GM19438 (cell line): ENCODE results near the gene MYH15.

Experiments used
- ATAC-seq: cut with Tn5 transposase; IDR thresholded peaks from one replicate; pipeline ENCODE4 v1.9.1; 2021; ENCODE audit warnings: low read depth; ENCODE audit not compliant: unreplicated experiment

MYH15 gene

DNA sequence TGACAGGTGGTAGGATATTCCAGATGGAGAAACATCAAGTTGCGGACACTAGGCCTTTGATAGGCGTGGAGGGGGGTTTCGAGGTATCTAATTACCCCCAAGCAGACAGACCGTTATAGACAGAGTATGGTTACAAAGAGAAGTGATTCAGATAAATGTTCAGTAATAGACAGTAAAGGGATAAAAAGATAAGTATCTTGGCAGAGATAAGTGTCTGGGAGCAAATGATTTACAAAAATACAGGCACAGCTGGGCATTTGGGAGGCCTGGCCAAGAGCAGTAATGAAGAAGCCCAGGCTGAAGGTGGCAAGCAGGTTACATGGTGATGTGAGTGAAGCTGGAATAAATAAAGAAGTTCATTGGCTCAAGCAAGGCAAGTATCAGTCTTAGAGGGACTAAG lies 659 bp upstream of the MYH15 start:
- ATAC-seq = no peak

DNA sequence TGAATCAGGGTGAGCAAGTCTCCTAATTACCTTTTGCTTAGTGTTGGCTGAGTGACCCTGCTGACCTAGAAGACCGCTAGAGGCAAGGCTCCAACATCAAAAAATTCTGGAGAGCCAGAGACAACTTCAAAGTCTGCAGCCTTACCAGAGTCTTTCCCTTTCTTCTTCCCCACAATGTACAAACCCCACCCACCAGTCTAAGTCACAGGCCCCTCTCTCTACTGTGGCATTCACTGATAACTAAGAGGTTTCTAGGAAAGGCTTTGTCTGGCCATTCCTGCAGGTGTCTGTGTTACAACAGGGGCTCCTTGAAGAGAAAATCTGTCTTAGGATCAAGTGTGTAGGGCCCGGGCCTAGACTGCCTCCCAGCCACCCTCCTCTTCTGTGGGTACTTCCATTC lies 525 bp downstream of the MYH15 start:
- ATAC-seq = no peak

DNA sequence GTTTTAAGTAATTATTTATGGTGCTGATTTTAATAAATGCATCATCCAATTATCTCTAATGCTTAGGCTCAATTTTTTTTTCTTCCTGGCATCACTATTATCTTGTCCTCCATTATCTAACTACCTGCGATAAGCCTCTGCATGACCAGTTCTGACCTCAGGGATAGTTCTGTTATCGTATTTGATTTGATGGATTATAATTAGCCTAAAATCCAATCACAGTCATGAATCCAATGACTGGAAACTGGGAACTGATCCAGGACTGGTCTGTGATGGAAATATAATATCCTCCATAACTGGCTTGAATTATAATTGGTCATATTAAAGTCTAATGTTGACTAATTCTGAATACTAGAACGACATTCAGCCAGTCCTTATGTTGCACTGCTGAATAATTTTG lies 1.1 kb downstream of the MYH15 start:
- no peak for ATAC-seq

GRCh38 chr3:108507902-108508301 lies 2.5 kb downstream of the MYH15 start:
- no peak for ATAC-seq

GRCh38 chr3:108505811-108506210 lies 4.6 kb downstream of the MYH15 start:
- ATAC-seq = no peak

DNA sequence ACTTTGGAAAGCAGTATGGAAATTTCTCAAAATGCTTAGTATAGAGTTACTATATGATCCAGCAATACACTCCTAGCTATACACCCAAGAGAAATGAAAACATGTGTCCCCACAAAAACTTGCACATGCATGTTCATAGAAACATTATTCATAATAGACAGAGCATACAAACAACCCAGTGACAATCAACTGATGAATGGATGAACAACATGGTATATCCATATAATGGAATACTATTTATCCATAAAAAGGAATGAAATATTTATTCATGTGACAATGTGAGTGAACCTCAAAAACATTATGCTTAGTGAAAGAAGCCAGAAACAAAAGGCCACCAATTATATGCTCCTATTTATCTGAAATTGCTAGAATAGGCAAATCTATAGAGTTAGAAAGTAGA lies 6.7 kb downstream of the MYH15 start:
- no peak for ATAC-seq

DNA sequence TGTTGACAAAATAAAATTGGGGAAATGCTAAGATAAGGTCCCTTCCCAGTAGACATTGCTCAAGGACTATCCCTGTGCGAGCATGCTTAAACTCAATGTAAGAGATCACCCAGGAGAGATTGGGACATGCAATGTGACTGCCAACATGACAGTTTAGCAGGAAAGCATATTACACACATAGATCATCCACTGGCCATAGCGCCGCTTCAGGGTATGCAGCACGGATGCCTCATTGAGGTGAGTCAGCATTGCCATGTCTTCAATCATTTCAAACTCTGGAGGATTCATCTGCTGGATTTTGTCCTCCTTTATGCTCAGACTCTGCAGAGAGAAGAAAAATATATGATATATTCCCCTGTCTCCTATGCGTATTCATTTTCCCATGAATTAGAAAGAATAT lies 8.9 kb downstream of the MYH15 start:
- no peak for ATAC-seq

GRCh38 chr3:108500728-108501127 lies 9.7 kb downstream of the MYH15 start:
- no peak for ATAC-seq

DNA sequence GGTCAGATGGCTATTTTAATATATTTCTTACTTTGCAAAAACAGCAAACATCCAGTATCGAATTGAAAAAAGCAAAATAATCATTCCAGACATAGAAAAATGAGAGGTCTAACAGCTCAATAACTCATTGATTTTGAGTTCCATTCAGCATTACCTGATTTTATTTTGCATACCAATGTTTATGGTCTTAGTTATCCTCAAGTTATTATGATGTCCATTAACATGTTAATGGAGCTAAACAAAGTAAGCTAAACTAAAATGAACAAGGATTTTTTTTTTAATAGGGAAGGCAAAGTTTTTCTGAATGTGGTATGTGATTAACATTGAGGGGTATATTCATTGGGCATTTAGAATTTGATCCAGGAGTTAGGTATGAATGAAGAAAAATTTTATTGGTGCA lies 13.1 kb downstream of the MYH15 start:
- no peak for ATAC-seq

GRCh38 chr3:108495717-108496116 lies 14.7 kb downstream of the MYH15 start:
- ATAC-seq = no peak

- no peak for ATAC-seq
Measured at GRCh38 chr3:108494906-108495531, 15.4 kb downstream of the MYH15 start.

- ATAC-seq = no peak
Measured at GRCh38 chr3:108493862-108494261, 16.5 kb downstream of the MYH15 start.

DNA sequence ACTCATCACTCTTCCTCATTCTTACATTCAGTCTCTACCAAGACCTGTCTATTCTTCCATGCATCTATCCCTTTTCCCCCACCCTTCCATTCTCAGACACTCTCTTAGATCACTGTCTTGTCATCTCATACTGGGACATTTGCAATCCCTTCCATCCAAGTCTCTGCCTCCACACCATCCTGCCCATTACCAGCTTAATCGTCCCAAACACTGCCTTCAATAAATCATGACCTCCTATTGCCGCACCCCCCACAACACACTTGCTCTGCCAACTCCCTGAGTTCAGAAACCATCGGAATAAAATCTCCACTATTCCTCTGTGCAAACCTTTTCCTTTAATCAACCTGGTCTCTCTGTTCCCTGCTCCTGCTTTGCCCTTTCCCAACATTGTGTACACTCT lies 18.9 kb downstream of the MYH15 start:
- no peak for ATAC-seq

DNA sequence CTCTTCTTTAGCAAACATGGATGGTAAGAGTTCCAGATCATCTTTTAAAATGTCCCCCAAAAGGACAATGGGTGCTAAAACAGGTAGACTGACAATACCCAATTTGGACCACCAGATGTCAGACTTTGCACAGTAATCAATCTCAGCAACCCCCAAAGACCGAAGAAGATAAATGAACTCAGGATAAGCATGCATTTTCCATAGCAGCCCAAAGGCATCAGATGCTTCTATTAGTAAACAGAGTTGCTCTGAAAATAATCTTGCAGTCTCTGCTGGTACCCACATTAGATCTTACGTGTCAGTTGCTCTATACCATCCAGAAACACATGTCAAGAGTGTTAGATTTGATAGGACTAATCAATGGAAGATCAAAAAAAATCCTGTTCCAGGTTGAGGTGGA lies 20.6 kb downstream of the MYH15 start:
- ATAC-seq = no peak

GRCh38 chr3:108488631-108489030 lies 21.8 kb downstream of the MYH15 start:
- ATAC-seq = no peak

GRCh38 chr3:108487439-108487838 lies 23.0 kb downstream of the MYH15 start:
- ATAC-seq = no peak

GRCh38 chr3:108486941-108487340 lies 23.5 kb downstream of the MYH15 start:
- ATAC-seq = no peak

- no peak for ATAC-seq
Measured at GRCh38 chr3:108486338-108486737, 24.1 kb downstream of the MYH15 start.

GRCh38 chr3:108485146-108485545 lies 25.2 kb downstream of the MYH15 start:
- ATAC-seq = no peak

- ATAC-seq = no peak
Measured at GRCh38 chr3:108479224-108479623, 31.2 kb downstream of the MYH15 start.

DNA sequence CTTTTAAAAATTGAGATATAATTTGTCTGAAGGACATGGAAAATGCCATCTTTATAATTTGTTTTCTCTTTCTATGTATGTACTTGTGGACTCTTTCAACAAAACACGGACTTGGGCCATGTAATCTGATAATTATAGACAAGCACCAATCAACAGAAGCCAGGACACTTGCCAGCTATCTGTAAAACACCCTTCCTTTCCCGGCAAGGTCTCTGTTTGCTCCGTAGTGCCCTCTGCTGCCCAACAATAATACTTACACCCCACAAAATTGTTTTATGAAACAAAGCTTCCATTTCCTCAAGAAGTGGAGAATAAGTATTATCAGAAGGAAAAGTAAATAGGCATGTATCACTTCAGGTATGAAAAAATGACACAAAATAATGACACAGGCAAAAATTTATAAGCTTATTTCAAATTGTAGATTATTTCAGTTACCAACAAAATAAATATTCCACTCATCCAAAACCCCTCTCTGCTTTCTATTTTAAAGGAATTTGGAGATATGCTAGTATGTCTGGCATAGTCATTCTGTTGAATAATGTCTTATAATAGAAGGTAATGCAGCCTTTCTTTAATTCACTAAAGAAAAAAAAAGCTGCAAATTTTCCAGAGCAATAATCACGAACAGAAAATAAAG lies 32.8 kb downstream of the MYH15 start:
- peak; percentile 65 for ATAC-seq

- ATAC-seq = no peak
Measured at GRCh38 chr3:108475220-108475782, 35.1 kb downstream of the MYH15 start.
